Measurements from ENCODE around the gene C20orf141. TPM values are rescaled to one million over a fixed set of nuclear protein-coding genes. Genes with fewer than 3 reads are reported as not detected.

Gene C20orf141
- total and polyA plus RNA-seq, 12 donors = not detected

GRCh38 chr20:2835331-2835796 lies 20.6 kb downstream of the C20orf141 start:
- ATAC-seq = no peak

GRCh38 chr20:2836035-2836434 lies 21.2 kb downstream of the C20orf141 start:
- intact Hi-C loops (cut with DNase I) = loop anchor here in 1 of 10 donors (5.0 kb wide), 1 partner anchor 74 kb away; no protein-coding TSS in a partner anchor
- 82 to 85% methylated on average over 5 of the region's 5 CpGs for WGBS, 2 donors

More at GRCh38 chr20:2835331-2835796, 20.6 kb downstream of the C20orf141 start:
- 90 to 94% methylated on average over 6 of the region's 6 CpGs for WGBS, 2 donors
- peaks cover 0 to 34% (median 0%) of the 10 kb centered on the region in 9 donors for H3K36me3 ChIP-seq
- H3K9me3 ChIP-seq = no peaks in the 10 kb centered on the region
- H3K4me1 ChIP-seq = peaks cover 0 to 28% (median 7%) of the 10 kb centered on the region in 9 donors
- intact Hi-C loops (cut with DNase I) = loop anchor here in 1 of 10 donors (5.0 kb wide), 1 partner anchor 73 kb away; no protein-coding TSS in a partner anchor
- no peak for TF ChIP-seq CTCF (IDR thresholded peaks at IDR 0.05)
- H3K27ac ChIP-seq = no peak overlapping the region
- H3K27me3 ChIP-seq = peaks cover 0 to 4% (median 0%) of the 10 kb centered on the region in 7 donors
- no peak overlapping the region for H3K4me3 ChIP-seq
- DNase-seq = no peak

GRCh38 chr20:2837221-2837960 lies 22.6 kb downstream of the C20orf141 start:
- H3K4me1 ChIP-seq = peaks cover 0 to 27% (median 18%) of the 10 kb centered on the region in 9 donors
- ATAC-seq = no peak
- no peak for TF ChIP-seq CTCF (IDR thresholded peaks at IDR 0.05)
- no peak overlapping the region for H3K4me3 ChIP-seq
- WGBS, 2 donors = 88 to 91% methylated on average over 6 of the region's 6 CpGs
- intact Hi-C loops (cut with DNase I) = loop anchor here in 1 of 10 donors (5.0 kb wide), 1 partner anchor 75 kb away; no protein-coding TSS in a partner anchor
- no peak overlapping the region for H3K27ac ChIP-seq
- no peaks in the 10 kb centered on the region for H3K9me3 ChIP-seq
- no peak for DNase-seq
- H3K27me3 ChIP-seq = no peaks in the 10 kb centered on the region
- H3K36me3 ChIP-seq = peaks cover 0 to 34% (median 0%) of the 10 kb centered on the region in 9 donors

More at GRCh38 chr20:2836035-2836434, 21.2 kb downstream of the C20orf141 start:
- no peak overlapping the region for H3K27ac ChIP-seq
- no peaks in the 10 kb centered on the region for H3K27me3 ChIP-seq
- DNase-seq (no peak), ATAC-seq (no peak)
- peaks cover 0 to 28% (median 7%) of the 10 kb centered on the region in 9 donors for H3K4me1 ChIP-seq
- no peak overlapping the region for H3K4me3 ChIP-seq
- peaks cover 0 to 34% (median 0%) of the 10 kb centered on the region in 9 donors for H3K36me3 ChIP-seq
- TF ChIP-seq CTCF (IDR thresholded peaks at IDR 0.05) = no peak
- H3K9me3 ChIP-seq = no peaks in the 10 kb centered on the region

GRCh38 chr20:2838170-2838797 lies 23.5 kb downstream of the C20orf141 start:
- Histone ChIP-seq H3K27me3 (no peaks in the 10 kb centered on the region), H3K9me3 (no peaks in the 10 kb centered on the region), H3K36me3 (peaks cover 0 to 39% (median 0%) of the 10 kb centered on the region in 9 donors), H3K4me1 (peaks cover 0 to 23% (median 18%) of the 10 kb centered on the region in 9 donors), H3K27ac (no peak overlapping the region), H3K4me3 (no peak overlapping the region)
- no peak for TF ChIP-seq CTCF (IDR thresholded peaks at IDR 0.05)
- DNase-seq (no peak), ATAC-seq (no peak)
- intact Hi-C loops (cut with DNase I) = loop anchor here in 1 of 10 donors (5.0 kb wide), 1 partner anchor 76 kb away; no protein-coding TSS in a partner anchor
- WGBS, 2 donors = 97% methylated on average over 19 of the region's 19 CpGs
